NCI-H2029 (cell line): ENCODE results near the gene HOXA9.

Source experiments
- DNase-seq: peaks from one replicate; lab custom pipeline; 2025; lab: John Stamatoyannopoulos, UW

Gene HOXA9

GRCh38 chr7:27188386-27189294, 23.3 kb upstream of the HOXA9 start:
- no peak for DNase-seq

- DNase-seq: no peak
Observed at GRCh38 chr7:27187475-27188385, 22.4 kb upstream of the HOXA9 start.

GRCh38 chr7:27186668-27187474, 21.5 kb upstream of the HOXA9 start:
- DNase-seq: no peak

GRCh38 chr7:27185854-27186667, 20.7 kb upstream of the HOXA9 start:
- DNase-seq: no peak

GRCh38 chr7:27185013-27185853, 19.9 kb upstream of the HOXA9 start, which contains the start of gene HOXA11:
Gene HOXA11 (minus strand): TSS chr7:27185232. CDS start chr7:27185144, 88 bp downstream.
- DNase-seq: no peak

- DNase-seq: no peak
Observed at GRCh38 chr7:27184337-27185012, 19.1 kb upstream of the HOXA9 start.

- no peak for DNase-seq
Observed at GRCh38 chr7:27183682-27184336, 18.5 kb upstream of the HOXA9 start.

GRCh38 chr7:27182861-27183681, 17.7 kb upstream of the HOXA9 start:
- DNase-seq: no peak

- no peak for DNase-seq
Observed at GRCh38 chr7:27182285-27182841, 17.0 kb upstream of the HOXA9 start.

- no peak for DNase-seq
Observed at GRCh38 chr7:27181795-27182275, 16.5 kb upstream of the HOXA9 start.

GRCh38 chr7:27180431-27181420, 15.4 kb upstream of the HOXA9 start:
- no peak for DNase-seq

- no peak for DNase-seq
Observed at GRCh38 chr7:27179503-27180430, 14.4 kb upstream of the HOXA9 start.

- no peak for DNase-seq
Observed at GRCh38 chr7:27179030-27179429, 13.7 kb upstream of the HOXA9 start.

- DNase-seq: no peak
Observed at GRCh38 chr7:27178366-27178765, 13.0 kb upstream of the HOXA9 start.

- DNase-seq: no peak
Observed at GRCh38 chr7:27177795-27178320, 12.5 kb upstream of the HOXA9 start.
